Mesenchymal stem cell (in vitro differentiated cells and primary cell): ENCODE measurements around the gene OR5H1.
"Not testable (repeated sequence)": the region's sequence is repeated elsewhere in the genome, so short reads cannot be mapped to it uniquely, and the experiment has no call there.

Experiments
- DNase-seq: peaks from one replicate; pipeline ENCODE4 v3.0.0-alpha.2; 2013
- H2AFZ ChIP-seq: one replicate; pipeline ENCODE4 v1.6.1; 2013; ENCODE audit warnings: low read depth, mild to moderate bottlenecking, control low read depth, inconsistent platforms, low read length, moderate library complexity
- H2AK5ac ChIP-seq: 2 replicates; pipeline ENCODE4 v1.6.1; 2013; ENCODE audit warnings: low read length, moderate library complexity, mild to moderate bottlenecking, inconsistent platforms; ENCODE audit not compliant: severe bottlenecking
- H2BK120ac ChIP-seq: one replicate; pipeline ENCODE4 v1.6.1; 2013; ENCODE audit warnings: low read depth, mild to moderate bottlenecking, inconsistent platforms, low read length, moderate library complexity
- H2BK12ac ChIP-seq, 2 experiments: one replicate each; pipeline ENCODE4 v1.6.1; 2013; ENCODE audit warnings: inconsistent platforms in 2 of 2, low read length in 2 of 2, mild to moderate bottlenecking in 2 of 2, moderate library complexity in 2 of 2, control low read depth in 1 of 2
- H2BK15ac ChIP-seq: one replicate; pipeline ENCODE4 v1.6.1; 2013; ENCODE audit warnings: mild to moderate bottlenecking, low read depth, inconsistent platforms; ENCODE audit not compliant: poor library complexity, severe bottlenecking
- H2BK5ac ChIP-seq: 2 replicates; pipeline ENCODE4 v1.6.1; 2013; ENCODE audit warnings: low read depth, mild to moderate bottlenecking, low read length, control low read depth, inconsistent platforms; ENCODE audit not compliant: poor library complexity, severe bottlenecking
- H3K14ac ChIP-seq, 2 experiments: one replicate each; pipeline ENCODE4 v1.6.1; 2013; ENCODE audit warnings: inconsistent platforms in 2 of 2, low read length in 2 of 2, control low read depth in 1 of 2, mild to moderate bottlenecking in 1 of 2, moderate library complexity in 1 of 2
- H3K18ac ChIP-seq, 2 experiments: one replicate each; pipeline ENCODE4 v1.6.1; 2013; ENCODE audit warnings: inconsistent platforms in 2 of 2, low read length in 2 of 2, control low read depth in 1 of 2, low read depth in 1 of 2, mild to moderate bottlenecking in 1 of 2
- H3K23ac ChIP-seq, 2 experiments: one replicate each; pipeline ENCODE4 v1.6.1; 2013; ENCODE audit warnings: inconsistent platforms in 2 of 2, low read length in 2 of 2, mild to moderate bottlenecking in 2 of 2, moderate library complexity in 2 of 2, control low read depth in 1 of 2
- H3K27ac ChIP-seq: 2 replicates; pipeline ENCODE4 v1.5.1; 2013; ENCODE audit warnings: mild to moderate bottlenecking, moderate library complexity, low read length, control low read depth, inconsistent platforms; ENCODE audit not compliant: poor library complexity, severe bottlenecking
- H3K27me3 ChIP-seq, 2 experiments: 2 replicates each; pipeline versions ENCODE4 v1.6.1 to v1.7.0; 2013; ENCODE audit warnings: low read length in 2 of 2, mild to moderate bottlenecking in 2 of 2, moderate library complexity in 2 of 2, control low read depth in 1 of 2, inconsistent platforms in 1 of 2; ENCODE audit not compliant: control insufficient read depth in 1 of 2, insufficient read depth in 1 of 2
- H3K36me3 ChIP-seq, 2 experiments: 2 replicates each; pipeline versions ENCODE4 v1.6.1 to v1.7.0; 2013; ENCODE audit warnings: low read length in 2 of 2, control low read depth in 1 of 2, inconsistent platforms in 1 of 2, low read depth in 1 of 2, mild to moderate bottlenecking in 1 of 2; ENCODE audit not compliant: insufficient read depth in 2 of 2, control insufficient read depth in 1 of 2
- H3K4ac ChIP-seq, 2 experiments: one replicate each; pipeline ENCODE4 v1.6.1; 2013; ENCODE audit warnings: inconsistent platforms in 2 of 2, low read length in 2 of 2, mild to moderate bottlenecking in 2 of 2, moderate library complexity in 2 of 2, control low read depth in 1 of 2, low read depth in 1 of 2
- H3K4me1 ChIP-seq: 2 replicates; pipeline ENCODE4 v1.6.1; 2013; ENCODE audit warnings: low read depth, low read length, control low read depth; ENCODE audit not compliant: control insufficient read depth, insufficient read depth
- H3K4me2 ChIP-seq: 2 replicates; pipeline ENCODE4 v1.6.1; 2013; ENCODE audit warnings: low read length, mild to moderate bottlenecking, inconsistent platforms; ENCODE audit not compliant: poor library complexity, severe bottlenecking
- H3K4me3 ChIP-seq, 2 experiments: 2 replicates each; pipeline versions ENCODE4 v1.5.1 to v1.7.0; 2013; ENCODE audit warnings: low read length in 2 of 2, mild to moderate bottlenecking in 2 of 2, control low read depth in 1 of 2, low read depth in 1 of 2; ENCODE audit not compliant: insufficient read depth in 1 of 2
- H3K79me1 ChIP-seq: replicated peaks from 2 replicates; pipeline ENCODE4 v1.6.1; 2013; ENCODE audit warnings: mild to moderate bottlenecking, control low read depth, low read length, inconsistent platforms; ENCODE audit not compliant: poor library complexity, severe bottlenecking
- H3K9ac ChIP-seq: 2 replicates; pipeline ENCODE4 v1.7.0; 2013; ENCODE audit warnings: mild to moderate bottlenecking, low read length, moderate library complexity
- H3K9me3 ChIP-seq: 2 replicates; pipeline ENCODE4 v1.7.0; 2013; ENCODE audit warnings: mild to moderate bottlenecking, low read length; ENCODE audit not compliant: control insufficient read depth
- H4K8ac ChIP-seq: one replicate; pipeline ENCODE4 v1.6.1; 2013; ENCODE audit warnings: inconsistent platforms, mild to moderate bottlenecking, low read length, moderate library complexity
- H4K91ac ChIP-seq: one replicate; pipeline ENCODE4 v1.6.1; 2013; ENCODE audit warnings: mild to moderate bottlenecking, low read length, inconsistent platforms
- WGBS: methylation state at CpG from one replicate; pipeline ENCODE4 v1.1.7; 2013; ENCODE audit warnings: mixed read lengths; 5-methylcytosine and 5-hydroxymethylcytosine counted together

The OR5H1 gene

GRCh38 chr3:98115717-98116116, 14.8 kb upstream of the OR5H1 start:
- H3K18ac ChIP-seq, result no peak overlapping the region
- H4K8ac ChIP-seq, result no peak overlapping the region
- H3K9ac ChIP-seq, result no peak overlapping the region
- no peak overlapping the region for H2BK12ac ChIP-seq
- no peak overlapping the region for H2BK15ac ChIP-seq
- no CpG with 5 or more reads among the region's 1 CpG for WGBS
- H3K4me3 ChIP-seq, result no peak overlapping the region
- H3K4me2 ChIP-seq, result no peak overlapping the region
- H3K4me1 ChIP-seq, result no peaks in the 10 kb centered on the region
- no peak overlapping the region for H2AK5ac ChIP-seq
- no peak overlapping the region for H2AFZ ChIP-seq
- DNase-seq, result no peak
- no peak overlapping the region for H3K14ac ChIP-seq
- no peak overlapping the region for H3K4ac ChIP-seq
- no peak overlapping the region for H3K23ac ChIP-seq
- H3K9me3 ChIP-seq, result peaks cover 45% of the 10 kb centered on the region
- H3K79me1 ChIP-seq, result no peaks in the 10 kb centered on the region
- no peak overlapping the region for H2BK5ac ChIP-seq
- no peak overlapping the region for H3K27ac ChIP-seq
- H3K27me3 ChIP-seq, result no peaks in the 10 kb centered on the region
- no peak overlapping the region for H2BK120ac ChIP-seq
- no peaks in the 10 kb centered on the region for H3K36me3 ChIP-seq
- H4K91ac ChIP-seq, result no peak overlapping the region

GRCh38 chr3:98136631-98137030, 6.1 kb downstream of the OR5H1 start:
- Histone ChIP-seq H3K27ac (no peak overlapping the region), H3K9ac (no peak overlapping the region), H3K18ac (no peak overlapping the region), H2AK5ac (no peak overlapping the region), H3K4ac (no peak overlapping the region), H3K27me3 (no peaks in the 10 kb centered on the region), H3K9me3 (no peaks in the 10 kb centered on the region), H2BK12ac (no peak overlapping the region), H3K36me3 (no peaks in the 10 kb centered on the region), H2AFZ (no peak overlapping the region), H3K4me1 (no peaks in the 10 kb centered on the region), H3K23ac (no peak overlapping the region), H3K4me2 (no peak overlapping the region), H4K91ac (no peak overlapping the region), H3K4me3 (no peak overlapping the region), H3K79me1 (no peaks in the 10 kb centered on the region), H2BK5ac (no peak overlapping the region), H4K8ac (no peak overlapping the region), H2BK15ac (no peak overlapping the region), H2BK120ac (no peak overlapping the region), H3K14ac (no peak overlapping the region)
- DNase-seq, result no peak
- WGBS, result 46% methylated on average over 2 of the region's 3 CpGs

DNA sequence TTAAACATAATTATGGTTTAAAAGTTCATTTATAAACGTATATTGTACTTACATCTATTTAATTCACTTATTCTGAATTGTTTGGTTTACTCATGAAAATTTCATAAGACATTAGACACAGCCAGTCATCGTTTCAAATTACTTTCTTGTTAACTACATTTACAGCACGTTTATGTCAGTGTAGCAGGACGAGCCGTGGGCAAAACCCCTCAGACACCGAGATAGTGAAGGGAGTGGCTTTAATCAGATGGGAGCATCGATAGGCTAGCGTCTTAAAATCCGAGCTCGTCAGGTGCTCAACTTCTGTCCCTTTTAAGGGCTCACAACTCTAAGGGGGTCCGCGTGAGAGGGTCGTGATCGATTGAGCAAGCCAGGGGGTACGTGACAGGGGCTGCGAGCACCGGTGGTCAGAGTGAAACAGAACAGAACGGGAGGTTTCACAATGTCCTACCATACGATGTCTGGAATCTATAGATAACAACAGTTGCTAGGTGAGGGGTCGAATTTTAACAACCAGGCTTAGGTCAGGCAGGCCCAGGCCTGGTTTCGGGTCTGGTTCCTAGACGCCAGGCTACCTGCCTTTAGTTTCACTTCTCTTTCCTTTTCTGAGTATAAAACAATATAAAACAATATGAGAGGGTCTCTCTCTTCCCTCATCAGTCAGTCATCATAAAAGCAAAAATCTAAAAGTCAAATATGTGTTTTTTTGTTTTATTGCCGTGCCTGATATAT, 7.5 kb downstream of the OR5H1 start:
- H4K91ac ChIP-seq, H3K27me3 ChIP-seq, H2BK120ac ChIP-seq, H2BK15ac ChIP-seq, H4K8ac ChIP-seq, H3K36me3 ChIP-seq, H3K4me3 ChIP-seq, H3K4me1 ChIP-seq, H3K23ac ChIP-seq, H3K9ac ChIP-seq, H3K4me2 ChIP-seq, H2AFZ ChIP-seq, H3K14ac ChIP-seq, H3K4ac ChIP-seq, H2BK12ac ChIP-seq, DNase-seq, H3K79me1 ChIP-seq, H2BK5ac ChIP-seq, H3K27ac ChIP-seq, H3K18ac ChIP-seq, H2AK5ac ChIP-seq, H3K9me3 ChIP-seq: not testable (repeated sequence)
- WGBS, result 83% methylated on average over 18 of the region's 23 CpGs

DNA sequence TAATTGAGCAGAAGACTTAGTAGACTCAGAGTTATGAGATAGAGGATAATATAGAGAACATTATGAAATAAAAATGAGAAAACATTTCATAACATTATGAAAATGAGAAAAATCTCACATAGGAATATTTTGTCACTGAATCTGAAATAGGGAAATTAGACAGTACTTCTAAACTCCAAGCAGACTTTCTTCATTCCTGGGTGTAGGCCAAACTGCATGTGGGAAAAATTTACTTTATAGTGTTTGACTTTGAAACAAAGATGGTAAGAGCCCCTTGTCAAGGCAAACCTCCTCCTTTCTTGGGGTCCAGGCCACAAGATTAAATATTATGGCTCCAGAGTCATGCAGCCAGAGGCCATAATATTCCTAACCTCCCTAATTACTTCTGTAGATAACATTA, 10.0 kb downstream of the OR5H1 start:
- no peak overlapping the region for H3K4ac ChIP-seq

More for the DNA sequence above, 10.0 kb downstream of the OR5H1 start:
- Histone ChIP-seq H3K4me2 (no peak overlapping the region), H3K9me3 (no peaks in the 10 kb centered on the region), H2AFZ (no peak overlapping the region), H3K23ac (no peak overlapping the region), H2AK5ac (no peak overlapping the region), H3K4me3 (no peak overlapping the region), H4K8ac (no peak overlapping the region), H2BK5ac (no peak overlapping the region), H3K27ac (no peak overlapping the region), H3K79me1 (no peaks in the 10 kb centered on the region), H3K36me3 (no peaks in the 10 kb centered on the region), H3K4me1 (no peaks in the 10 kb centered on the region), H2BK12ac (no peak overlapping the region), H3K14ac (no peak overlapping the region), H2BK120ac (no peak overlapping the region), H3K27me3 (no peaks in the 10 kb centered on the region), H3K18ac (no peak overlapping the region), H4K91ac (no peak overlapping the region), H2BK15ac (no peak overlapping the region), H3K9ac (no peak overlapping the region)
- no peak for DNase-seq
